SK-N-SH (cell line): ENCODE measurements around the gene MZT1. TPM values are rescaled to one million over a fixed set of nuclear protein-coding genes. Genes with fewer than 3 reads are reported as not detected.

Experiments used
- CTCF ChIA-PET: fragments of 300-600, 350-600 bp; formaldehyde crosslinking; extraction: SDS; loops from one replicate; lab custom pipeline; 2021; lab: Yijun Ruan, JAX
- POLR2A ChIA-PET: fragments of 350-600 bp; sonication (Branson Sonifier 250); formaldehyde crosslinking; extraction: SDS; loops from one replicate; lab custom pipeline; 2020; ENCODE audit warnings: antibody characterized with exemption, inconsistent platforms; lab: Yijun Ruan, JAX
- DNase-seq: peaks from one replicate; pipeline ENCODE4 v3.0.0; 2012
- H2AFZ ChIP-seq: fragments of 200-600 bp; sonication (generic); 2 replicates; pipeline ENCODE4 v1.8.1; 2016; ENCODE audit warnings: antibody characterized with exemption, mild to moderate bottlenecking, low read depth
- H3F3A ChIP-seq: fragments of 200-600 bp; sonication (generic); replicated peaks from 2 replicates; pipeline ENCODE3; 2016; ENCODE audit warnings: antibody characterized with exemption, mild to moderate bottlenecking; ENCODE audit not compliant: insufficient read depth
- H3K27ac ChIP-seq, 2 experiments: fragments of 200-500 bp in 1 of 2; fragments of 200-600 bp in 1 of 2; sonication (Bioruptor generic) in 1 of 2; sonication (generic), shearing (Covaris generic) in 1 of 2; 2 replicates each; pipeline versions ENCODE4 v1.5.1 to v1.6.1; 2014 to 2016; ENCODE audit warnings: low read depth in 2 of 2, inconsistent platforms in 1 of 2, low read length in 1 of 2, mild to moderate bottlenecking in 1 of 2, mixed read lengths in 1 of 2
- H3K27me3 ChIP-seq: fragments of 200-600 bp; sonication (generic), shearing (Covaris generic); 2 replicates; pipeline ENCODE4 v1.6.1; 2016; ENCODE audit warnings: mixed run types; ENCODE audit not compliant: insufficient read depth
- H3K36me3 ChIP-seq, 2 experiments: fragments of 200-500 bp in 1 of 2; fragments of 200-600 bp in 1 of 2; sonication (Bioruptor generic) in 1 of 2; sonication (generic) in 1 of 2; replicated peaks in 1 of 2; 2 replicates each; pipeline versions ENCODE3 to v1.5.1; 2014 to 2016; ENCODE audit warnings: low read length in 1 of 2, mild to moderate bottlenecking in 1 of 2; ENCODE audit not compliant: insufficient read depth in 2 of 2, control insufficient read depth in 1 of 2
- H3K4me1 ChIP-seq, 2 experiments: fragments of 200-500 bp in 1 of 2; fragments of 200-600 bp in 1 of 2; sonication (Bioruptor generic) in 1 of 2; sonication (generic), shearing (Covaris generic) in 1 of 2; 2 replicates each; pipeline versions ENCODE4 v1.5.1 to v1.6.1; 2014 to 2016; ENCODE audit warnings: low read depth in 1 of 2, low read length in 1 of 2, mixed run types in 1 of 2; ENCODE audit not compliant: insufficient read depth in 2 of 2, control insufficient read depth in 1 of 2
- H3K4me2 ChIP-seq: fragments of 200-600 bp; sonication (generic), shearing (Covaris generic); 2 replicates; pipeline ENCODE4 v1.6.1; 2017; ENCODE audit warnings: mixed run types
- H3K4me3 ChIP-seq, 2 experiments: fragments of 200-500 bp in 1 of 2; fragments of 200-600 bp in 1 of 2; sonication (Bioruptor generic) in 1 of 2; sonication (generic), shearing (Covaris generic) in 1 of 2; 2 replicates each; pipeline versions ENCODE4 v1.5.1 to v1.8.1; 2014 to 2016; ENCODE audit warnings: low read depth in 2 of 2, inconsistent platforms in 1 of 2, low read length in 1 of 2, mild to moderate bottlenecking in 1 of 2, mixed read lengths in 1 of 2, moderate library complexity in 1 of 2
- H3K79me2 ChIP-seq: fragments of 200-600 bp; sonication (generic); 2 replicates; pipeline ENCODE4 v1.8.1; 2017; ENCODE audit warnings: mild to moderate bottlenecking; ENCODE audit not compliant: insufficient read depth
- H3K9ac ChIP-seq: fragments of 200-600 bp; sonication (generic); 2 replicates; pipeline ENCODE4 v1.6.1; 2017; ENCODE audit warnings: mixed run types
- H3K9me2 ChIP-seq: fragments of 200-600 bp; sonication (generic); 2 replicates; pipeline ENCODE4 v1.6.1; 2017; ENCODE audit warnings: mixed run types
- H3K9me3 ChIP-seq: fragments of 200-600 bp; sonication (generic); 2 replicates; pipeline ENCODE4 v1.6.1; 2017; ENCODE audit warnings: mixed run types, mild to moderate bottlenecking, moderate library complexity
- H4K20me1 ChIP-seq: fragments of 200-600 bp; sonication (generic); 2 replicates; pipeline ENCODE4 v1.6.1; 2017; ENCODE audit warnings: mild to moderate bottlenecking, mixed run types; ENCODE audit not compliant: insufficient read depth
- CHD2 ChIP-seq: fragments of 150-350 bp; IDR thresholded peaks from 2 replicates; pipeline ENCODE4 v1.6.1; 2018; ENCODE audit warnings: low read length; ENCODE audit not compliant: partially characterized antibody
- CTCF ChIP-seq: fragments of 200-600 bp; sonication (generic); IDR thresholded peaks from 2 replicates; pipeline ENCODE4 v1.6.1; 2017; ENCODE audit warnings: antibody characterized with exemption, mild to moderate bottlenecking, moderate library complexity
- ELF1 ChIP-seq: IDR thresholded peaks from 2 replicates; pipeline ENCODE4 v1.4.0; 2012
- EP300 ChIP-seq, 2 experiments: IDR thresholded peaks; 2 replicates each; pipeline versions ENCODE4 v1.4.0 to v1.6.1; 2012; ENCODE audit warnings: borderline replicate concordance in 1 of 2, low read depth in 1 of 2, low read length in 1 of 2
- EZH2phosphoT487 ChIP-seq: fragments of 200-600 bp; sonication (generic); IDR thresholded peaks from 2 replicates; pipeline ENCODE4 v1.6.1; 2017; ENCODE audit warnings: low read depth, mixed run types, mild to moderate bottlenecking, antibody characterized with exemption, moderate library complexity, borderline replicate concordance
- FOXM1 ChIP-seq: IDR thresholded peaks from 2 replicates; pipeline ENCODE4 v1.4.0; 2012; ENCODE audit warnings: low read depth, mild to moderate bottlenecking
- IRF3 ChIP-seq: fragments of 150-350 bp; IDR thresholded peaks from 2 replicates; pipeline ENCODE4 v1.6.1; 2016; ENCODE audit warnings: mild to moderate bottlenecking, low read depth, low read length
- MAX ChIP-seq: IDR thresholded peaks from 2 replicates; pipeline ENCODE4 v1.4.0; 2012; ENCODE audit warnings: low read depth
- RAD21 ChIP-seq: IDR thresholded peaks from 2 replicates; pipeline ENCODE4 v1.6.1; 2012; ENCODE audit warnings: mild to moderate bottlenecking, low read length
- RCOR1 ChIP-seq: fragments of 150-350 bp; IDR thresholded peaks from 2 replicates; pipeline ENCODE4 v1.6.1; 2017; ENCODE audit warnings: antibody characterized with exemption, low read length
- RFX5 ChIP-seq: IDR thresholded peaks from 2 replicates; pipeline ENCODE4 v1.6.1; 2012; ENCODE audit warnings: mild to moderate bottlenecking, improper control_type of control experiment, low read length
- RXRA ChIP-seq: IDR thresholded peaks from 2 replicates; pipeline ENCODE4 v1.4.0; 2012; ENCODE audit warnings: low read depth, mild to moderate bottlenecking, borderline replicate concordance
- SIN3A ChIP-seq: IDR thresholded peaks from 2 replicates; pipeline ENCODE4 v1.6.1; 2012; ENCODE audit warnings: low read depth, mild to moderate bottlenecking, low read length, moderate library complexity, borderline replicate concordance
- SMC3 ChIP-seq: IDR thresholded peaks from 2 replicates; pipeline ENCODE4 v1.6.1; 2012; ENCODE audit warnings: low read depth, low read length, improper control_type of control experiment
- USF2 ChIP-seq: fragments of 150-350 bp; IDR thresholded peaks from 2 replicates; pipeline ENCODE4 v1.6.1; 2017; ENCODE audit warnings: antibody characterized with exemption, low read length, low read depth, borderline replicate concordance
- polyA plus RNA-seq, 3 experiments: library from polyadenylated mRNA; depleted of rRNA; stranded (reverse); fragments of >200 nt; gene quantifications; 2 replicates each; pipeline ENCODE4 v1.2.3, GENCODE V29; 2012

Gene MZT1
- polyA plus RNA-seq, 1 of the 3 experiments (the other 2 are of a cell fraction): 8.2 TPM

GRCh38 chr13:72692884-72693514 is 34.4 kb downstream of the MZT1 start (continued):
- TF ChIP-seq MAX (no peak), RAD21 (no peak), RCOR1 (no peak), RFX5 (no peak), EZH2phosphoT487 (no peak), RXRA (no peak), SMC3 (no peak)

DNA sequence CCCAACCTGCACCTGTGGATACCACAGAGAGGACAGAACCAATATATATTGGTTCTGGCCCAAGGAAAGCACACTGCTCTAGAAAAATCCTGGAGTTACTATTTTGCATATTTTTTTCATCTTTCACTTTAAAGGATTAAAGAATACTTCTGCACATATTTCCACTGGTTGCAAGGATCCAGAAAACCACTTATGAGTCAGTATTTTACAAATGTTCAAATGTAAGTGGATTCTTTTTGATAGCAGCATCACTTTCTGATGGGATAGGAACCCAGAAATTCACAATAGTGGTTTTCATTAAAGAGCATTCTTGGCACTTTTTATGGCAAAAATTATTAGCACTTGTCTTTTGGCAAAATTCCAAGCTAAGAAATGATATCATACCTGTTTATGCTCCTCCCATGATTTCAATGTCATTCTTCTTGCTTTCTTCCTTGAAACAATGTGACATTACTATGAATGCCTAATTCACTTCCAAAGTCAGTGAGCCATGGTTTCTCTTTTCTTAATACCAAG is 38.2 kb downstream of the MZT1 start:
- Histone ChIP-seq H3K9me3 (no peaks in the 10 kb centered on the region), H3K36me3 (no peaks in the 10 kb centered on the region), H3K4me2 (no peak overlapping the region), H3F3A (no peaks in the 10 kb centered on the region), H3K4me1 (no peaks in the 10 kb centered on the region), H3K4me3 (no peak overlapping the region), H3K27ac (no peak overlapping the region), H3K9ac (no peak overlapping the region), H4K20me1 (no peaks in the 10 kb centered on the region), H3K79me2 (no peaks in the 10 kb centered on the region), H3K9me2 (no peaks in the 10 kb centered on the region), H2AFZ (no peak overlapping the region), H3K27me3 (no peaks in the 10 kb centered on the region)
- TF ChIP-seq SMC3: no peak
- no peak for TF ChIP-seq RFX5
- TF ChIP-seq ELF1: no peak
- TF ChIP-seq RCOR1: no peak
- no peak for TF ChIP-seq CTCF
- no peak for TF ChIP-seq CHD2
- TF ChIP-seq USF2: no peak
- no peak for TF ChIP-seq SIN3A
- TF ChIP-seq FOXM1: no peak
- TF ChIP-seq IRF3: no peak
- no peak for TF ChIP-seq EP300 (IDR thresholded peaks at IDR 0.05; ENCODE audit: borderline replicate concordance in 1 of 2, low read depth in 1 of 2, low read length in 1 of 2)
- DNase-seq: no peak
- CTCF ChIA-PET: no interaction called here
- POLR2A ChIA-PET: no interaction called here
